ENCODE results near the gene RPP25L.

- TF ChIP-seq CTCF (IDR thresholded peaks at IDR 0.05): no peak
- TF ChIP-seq POLR2A (IDR thresholded peaks at IDR 0.05): no peak
Observed at GRCh38 chr9:34629491-34629808, 17.6 kb upstream of the RPP25L start.
